HG03469 (cell line): ENCODE data around the gene TNS3.
A peak's percentile ranks its signal among the peaks of the same experiment; 100 is the strongest.

ENCODE experiments used
- ATAC-seq: cut with Tn5 transposase; IDR thresholded peaks from one replicate; pipeline ENCODE4 v1.9.1; 2021; ENCODE audit warnings: mild to moderate bottlenecking, moderate library complexity, moderate number of reproducible peaks; ENCODE audit not compliant: unreplicated experiment

Gene TNS3

GRCh38 chr7:47320296-47320695, 261.6 kb downstream of the TNS3 start:
- no peak for ATAC-seq

GRCh38 chr7:47318395-47319182, 263.3 kb downstream of the TNS3 start:
- peak; percentile 76 for ATAC-seq

- ATAC-seq, result no peak
These were observed 264.4 kb downstream of the TNS3 start for GRCh38 chr7:47317487-47317886.

- no peak for ATAC-seq
These were observed 266.9 kb downstream of the TNS3 start for GRCh38 chr7:47314728-47315607.

GRCh38 chr7:47314248-47314647, 267.7 kb downstream of the TNS3 start:
- ATAC-seq, result no peak

- ATAC-seq, result no peak
These were observed 268.3 kb downstream of the TNS3 start for GRCh38 chr7:47313564-47313963.

GRCh38 chr7:47311891-47312290, 270.0 kb downstream of the TNS3 start:
- ATAC-seq, result no peak

- ATAC-seq, result no peak
These were observed 271.9 kb downstream of the TNS3 start for GRCh38 chr7:47310020-47310419.

- ATAC-seq, result no peak
These were observed 273.1 kb downstream of the TNS3 start for GRCh38 chr7:47308808-47309207.

GRCh38 chr7:47307311-47307710, 274.6 kb downstream of the TNS3 start:
- no peak for ATAC-seq

- no peak for ATAC-seq
These were observed 276.9 kb downstream of the TNS3 start for GRCh38 chr7:47304727-47305719.

- ATAC-seq, result no peak
These were observed 278.0 kb downstream of the TNS3 start for GRCh38 chr7:47303695-47304453.

GRCh38 chr7:47303014-47303694, 278.8 kb downstream of the TNS3 start:
- no peak for ATAC-seq

GRCh38 chr7:47302560-47302959, 279.4 kb downstream of the TNS3 start:
- no peak for ATAC-seq

GRCh38 chr7:47301657-47302295, 280.1 kb downstream of the TNS3 start:
- ATAC-seq, result no peak

- ATAC-seq, result no peak
These were observed 280.8 kb downstream of the TNS3 start for GRCh38 chr7:47301105-47301477.

- ATAC-seq, result no peak
These were observed 281.3 kb downstream of the TNS3 start for GRCh38 chr7:47300472-47301104.

GRCh38 chr7:47299496-47299895, 282.4 kb downstream of the TNS3 start:
- no peak for ATAC-seq

- ATAC-seq, result no peak
These were observed 283.3 kb downstream of the TNS3 start for GRCh38 chr7:47298636-47299035.
